Liver (tissue), 3 donors: ENCODE data around the gene UBR1.

Source experiments
- EGR1 ChIP-seq, 2 donors: IDR thresholded peaks; 2 replicates each; pipeline ENCODE4 v1.6.1; 2016 to 2018; ENCODE audit warnings: antibody characterized with exemption in 2 of 2, low read depth in 2 of 2
- FOXA1 ChIP-seq: IDR thresholded peaks from 2 replicates; pipeline ENCODE4 v1.6.1; 2016; ENCODE audit warnings: antibody characterized with exemption
- GABPA ChIP-seq, 2 donors: IDR thresholded peaks in 1 of 2; conservative IDR thresholded peaks in 1 of 2; 2 replicates each; pipeline ENCODE4 v1.6.1; 2016; ENCODE audit warnings: antibody characterized with exemption in 2 of 2, mild to moderate bottlenecking in 1 of 2, moderate library complexity in 1 of 2
- NR2F2 ChIP-seq: IDR thresholded peaks from 2 replicates; pipeline ENCODE4 v1.6.1; 2016; ENCODE audit warnings: antibody characterized with exemption
- REST ChIP-seq: IDR thresholded peaks from 2 replicates; pipeline ENCODE4 v1.6.1; 2016; ENCODE audit warnings: antibody characterized with exemption, mild to moderate bottlenecking
- TAF1 ChIP-seq: conservative IDR thresholded peaks from 2 replicates; pipeline ENCODE4 v1.6.1; 2016; ENCODE audit warnings: antibody characterized with exemption, mild to moderate bottlenecking
- YY1 ChIP-seq: IDR thresholded peaks from 2 replicates; pipeline ENCODE4 v1.6.1; 2016; ENCODE audit warnings: antibody characterized with exemption, mild to moderate bottlenecking
- TF ChIP-seq, protein P1 (sequence below): fragments of 150-350 bp; IDR thresholded peaks from 2 replicates; pipeline ENCODE4 v1.5.1; 2017; ENCODE audit warnings: improper control_type of control experiment, low read depth, low read length; ENCODE audit not compliant: missing input control
- TF ChIP-seq, protein P2 (sequence below): IDR thresholded peaks from 2 replicates; pipeline ENCODE4 v1.6.1; 2016; ENCODE audit warnings: antibody characterized with exemption
- TF ChIP-seq, protein P3 (sequence below): IDR thresholded peaks from 2 replicates; pipeline ENCODE4 v1.6.1; 2016; ENCODE audit warnings: antibody characterized with exemption
- donor health status: healthy.
- donor health status: healthy.

DNA sequence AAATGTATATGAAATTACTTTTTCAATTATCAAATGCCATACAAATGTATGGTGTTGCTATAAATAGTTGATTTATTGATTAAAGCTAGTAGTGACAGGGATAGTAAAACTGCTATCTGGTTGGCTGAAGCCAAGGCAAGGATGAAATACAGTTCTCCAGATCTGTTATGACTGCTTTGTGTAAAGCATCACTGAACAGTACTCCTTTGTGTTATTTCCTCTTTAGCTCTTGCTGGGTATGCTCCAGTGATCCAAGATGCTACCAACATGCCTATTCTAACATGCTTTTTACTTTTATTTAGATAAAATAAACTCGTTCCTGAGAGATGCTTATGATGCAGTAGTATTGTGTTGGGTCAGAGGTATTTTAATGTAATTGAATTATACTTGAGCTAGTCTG lies 12.4 kb upstream of the UBR1 start:
- TF ChIP-seq, protein P1, sequence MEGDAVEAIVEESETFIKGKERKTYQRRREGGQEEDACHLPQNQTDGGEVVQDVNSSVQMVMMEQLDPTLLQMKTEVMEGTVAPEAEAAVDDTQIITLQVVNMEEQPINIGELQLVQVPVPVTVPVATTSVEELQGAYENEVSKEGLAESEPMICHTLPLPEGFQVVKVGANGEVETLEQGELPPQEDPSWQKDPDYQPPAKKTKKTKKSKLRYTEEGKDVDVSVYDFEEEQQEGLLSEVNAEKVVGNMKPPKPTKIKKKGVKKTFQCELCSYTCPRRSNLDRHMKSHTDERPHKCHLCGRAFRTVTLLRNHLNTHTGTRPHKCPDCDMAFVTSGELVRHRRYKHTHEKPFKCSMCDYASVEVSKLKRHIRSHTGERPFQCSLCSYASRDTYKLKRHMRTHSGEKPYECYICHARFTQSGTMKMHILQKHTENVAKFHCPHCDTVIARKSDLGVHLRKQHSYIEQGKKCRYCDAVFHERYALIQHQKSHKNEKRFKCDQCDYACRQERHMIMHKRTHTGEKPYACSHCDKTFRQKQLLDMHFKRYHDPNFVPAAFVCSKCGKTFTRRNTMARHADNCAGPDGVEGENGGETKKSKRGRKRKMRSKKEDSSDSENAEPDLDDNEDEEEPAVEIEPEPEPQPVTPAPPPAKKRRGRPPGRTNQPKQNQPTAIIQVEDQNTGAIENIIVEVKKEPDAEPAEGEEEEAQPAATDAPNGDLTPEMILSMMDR: no peak
- no peak for TF ChIP-seq REST
- TF ChIP-seq TAF1: no peak
- TF ChIP-seq EGR1 (IDR thresholded peaks at IDR 0.05; ENCODE audit: low read depth in 2 of 2): no peak
- no peak for TF ChIP-seq YY1
- TF ChIP-seq, protein P2, sequence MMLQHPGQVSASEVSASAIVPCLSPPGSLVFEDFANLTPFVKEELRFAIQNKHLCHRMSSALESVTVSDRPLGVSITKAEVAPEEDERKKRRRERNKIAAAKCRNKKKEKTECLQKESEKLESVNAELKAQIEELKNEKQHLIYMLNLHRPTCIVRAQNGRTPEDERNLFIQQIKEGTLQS: no peak
- TF ChIP-seq, protein P3, sequence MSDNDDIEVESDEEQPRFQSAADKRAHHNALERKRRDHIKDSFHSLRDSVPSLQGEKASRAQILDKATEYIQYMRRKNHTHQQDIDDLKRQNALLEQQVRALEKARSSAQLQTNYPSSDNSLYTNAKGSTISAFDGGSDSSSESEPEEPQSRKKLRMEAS: no peak
- no peak for TF ChIP-seq NR2F2
- TF ChIP-seq GABPA (IDR thresholded peaks at IDR 0.05 in 1 of 2, conservative IDR thresholded peaks at IDR 0.05 in 1 of 2): no peak
- TF ChIP-seq FOXA1: no peak
